Neural cell (in vitro differentiated cells): Measurements from ENCODE around the gene PMF1. TPM values are rescaled to one million over a fixed set of nuclear protein-coding genes. Genes with fewer than 3 reads are reported as not detected.

Experiments
- H2AFZ ChIP-seq: fragments of 200-600, 300-800 bp; sonication (generic), shearing (Covaris generic); 2 replicates; pipeline ENCODE4 v1.6.0; 2014; ENCODE audit warnings: low read depth, mild to moderate bottlenecking, antibody characterized with exemption, low read length, moderate library complexity
- H3F3A ChIP-seq: fragments of 200-600 bp; shearing (Covaris generic); 2 replicates; pipeline ENCODE4 v1.6.1; 2016; ENCODE audit warnings: mild to moderate bottlenecking, moderate library complexity, mixed read lengths, antibody characterized with exemption, low read length; ENCODE audit not compliant: insufficient read depth, poor library complexity, severe bottlenecking
- H3K27ac ChIP-seq: fragments of 200-600, 300-800 bp; sonication (generic), shearing (Covaris generic); 2 replicates; pipeline ENCODE4 v1.5.1; 2014; ENCODE audit warnings: mild to moderate bottlenecking, low read length, moderate library complexity
- H3K27me3 ChIP-seq: fragments of 300-800, 200-600 bp; sonication (generic), shearing (Covaris generic); 2 replicates; pipeline ENCODE4 v1.6.0; 2014; ENCODE audit warnings: mild to moderate bottlenecking, low read depth, low read length, moderate library complexity; ENCODE audit not compliant: insufficient read depth
- H3K36me3 ChIP-seq: fragments of 300-800, 200-600 bp; sonication (generic), shearing (Covaris generic); 2 replicates; pipeline ENCODE4 v1.5.1; 2014; ENCODE audit warnings: mild to moderate bottlenecking, antibody characterized with exemption, low read length, moderate library complexity; ENCODE audit not compliant: insufficient read depth
- H3K4me2 ChIP-seq: fragments of 300-800, 200-600 bp; sonication (generic), shearing (Covaris generic); 2 replicates; pipeline ENCODE4 v1.6.0; 2014; ENCODE audit warnings: mild to moderate bottlenecking, low read length
- H3K4me3 ChIP-seq: fragments of 300-800, 200-600 bp; sonication (generic), shearing (Covaris generic); 2 replicates; pipeline ENCODE4 v1.5.1; 2014; ENCODE audit warnings: mild to moderate bottlenecking, low read length, moderate library complexity
- H3K79me2 ChIP-seq: fragments of 200-600 bp; shearing (Covaris generic); replicated peaks from 2 replicates; pipeline ENCODE4 v1.6.0; 2014; ENCODE audit warnings: mild to moderate bottlenecking, low read length, moderate library complexity; ENCODE audit not compliant: insufficient read depth
- H3K9ac ChIP-seq: fragments of 300-800, 200-600 bp; sonication (generic), shearing (Covaris generic); 2 replicates; pipeline ENCODE4 v1.6.1; 2016; ENCODE audit warnings: mild to moderate bottlenecking, low read length, mixed read lengths
- H3K9me2 ChIP-seq: fragments of 200-600 bp; shearing (Covaris generic); 2 replicates; pipeline ENCODE4 v1.6.1; 2016; ENCODE audit warnings: mild to moderate bottlenecking, low read length, mixed read lengths; ENCODE audit not compliant: insufficient read depth
- H3K9me3 ChIP-seq: fragments of 200-600, 300-800 bp; sonication (generic), shearing (Covaris generic); 2 replicates; pipeline ENCODE4 v1.6.1; 2016; ENCODE audit warnings: mild to moderate bottlenecking, mixed run types, low read length, moderate library complexity, mixed read lengths
- H4K20me1 ChIP-seq: fragments of 200-600 bp; shearing (Covaris generic); 2 replicates; pipeline ENCODE4 v1.6.1; 2016; ENCODE audit warnings: mild to moderate bottlenecking, mixed run types; ENCODE audit not compliant: insufficient read depth
- EP300 ChIP-seq: fragments of 450-650 bp; conservative IDR thresholded peaks from 2 replicates; pipeline ENCODE4 v1.6.1; 2014; ENCODE audit warnings: antibody characterized with exemption, mild to moderate bottlenecking, moderate library complexity; ENCODE audit not compliant: poor library complexity, severe bottlenecking
- EZH2 ChIP-seq: fragments of 200-600, 300-800 bp; shearing (Covaris generic), sonication (generic); IDR thresholded peaks from 2 replicates; pipeline ENCODE4 v1.6.1; 2014; ENCODE audit warnings: antibody characterized with exemption, low read length, borderline replicate concordance, mild to moderate bottlenecking; ENCODE audit not compliant: insufficient read depth, poor library complexity, severe bottlenecking
- MXI1 ChIP-seq: fragments of 450-650 bp; conservative IDR thresholded peaks from 2 replicates; pipeline ENCODE4 v1.6.1; 2014; ENCODE audit warnings: antibody characterized with exemption, mild to moderate bottlenecking; ENCODE audit not compliant: poor library complexity, severe bottlenecking
- POLR2AphosphoS5 ChIP-seq: IDR thresholded peaks from 2 replicates; pipeline ENCODE4 v1.6.1; 2012
- RAD21 ChIP-seq: fragments of 450-650 bp; conservative IDR thresholded peaks from 2 replicates; pipeline ENCODE4 v1.6.1; 2014; ENCODE audit warnings: antibody characterized with exemption, mild to moderate bottlenecking, moderate library complexity
- SMC3 ChIP-seq: fragments of 450-650 bp; conservative IDR thresholded peaks from 2 replicates; pipeline ENCODE4 v1.6.1; 2014; ENCODE audit warnings: antibody characterized with exemption, mild to moderate bottlenecking, moderate library complexity; ENCODE audit not compliant: poor library complexity
- TAF1 ChIP-seq: IDR thresholded peaks from 2 replicates; pipeline ENCODE4 v1.6.1; 2012; ENCODE audit warnings: low read depth
- polyA plus RNA-seq: library from polyadenylated mRNA; depleted of rRNA; stranded (reverse); fragments of >200 nt; gene quantifications from 2 replicates; pipeline ENCODE4 v1.2.3, GENCODE V29; 2014
- TF ChIP-seq, protein P1 (sequence below): IDR thresholded peaks from 2 replicates; pipeline ENCODE4 v1.6.1; 2012; ENCODE audit warnings: borderline replicate concordance
- TF ChIP-seq, protein P2 (sequence below): fragments of 450-650 bp; IDR thresholded peaks from 2 replicates; pipeline ENCODE4 v1.5.1; 2014; ENCODE audit warnings: antibody characterized with exemption, mild to moderate bottlenecking, moderate library complexity; ENCODE audit not compliant: poor library complexity, severe bottlenecking

PMF1 gene
- polyA plus RNA-seq, 1 donor from 2014 or later, result 97.0 TPM

- Histone ChIP-seq H3K27ac (no peak overlapping the region), H3K9ac (no peak overlapping the region), H3K4me3 (peak overlapping the region; percentile 85), H3F3A (peaks cover 3% of the 10 kb centered on the region), H3K4me2 (no peak overlapping the region), H2AFZ (no peak overlapping the region), H3K36me3 (no peaks in the 10 kb centered on the region), H3K27me3 (no peaks in the 10 kb centered on the region), H4K20me1 (no peaks in the 10 kb centered on the region), H3K79me2 (peaks cover 38% of the 10 kb centered on the region), H3K9me3 (no peaks in the 10 kb centered on the region), H3K9me2 (no peaks in the 10 kb centered on the region)
- TF ChIP-seq, protein P1, sequence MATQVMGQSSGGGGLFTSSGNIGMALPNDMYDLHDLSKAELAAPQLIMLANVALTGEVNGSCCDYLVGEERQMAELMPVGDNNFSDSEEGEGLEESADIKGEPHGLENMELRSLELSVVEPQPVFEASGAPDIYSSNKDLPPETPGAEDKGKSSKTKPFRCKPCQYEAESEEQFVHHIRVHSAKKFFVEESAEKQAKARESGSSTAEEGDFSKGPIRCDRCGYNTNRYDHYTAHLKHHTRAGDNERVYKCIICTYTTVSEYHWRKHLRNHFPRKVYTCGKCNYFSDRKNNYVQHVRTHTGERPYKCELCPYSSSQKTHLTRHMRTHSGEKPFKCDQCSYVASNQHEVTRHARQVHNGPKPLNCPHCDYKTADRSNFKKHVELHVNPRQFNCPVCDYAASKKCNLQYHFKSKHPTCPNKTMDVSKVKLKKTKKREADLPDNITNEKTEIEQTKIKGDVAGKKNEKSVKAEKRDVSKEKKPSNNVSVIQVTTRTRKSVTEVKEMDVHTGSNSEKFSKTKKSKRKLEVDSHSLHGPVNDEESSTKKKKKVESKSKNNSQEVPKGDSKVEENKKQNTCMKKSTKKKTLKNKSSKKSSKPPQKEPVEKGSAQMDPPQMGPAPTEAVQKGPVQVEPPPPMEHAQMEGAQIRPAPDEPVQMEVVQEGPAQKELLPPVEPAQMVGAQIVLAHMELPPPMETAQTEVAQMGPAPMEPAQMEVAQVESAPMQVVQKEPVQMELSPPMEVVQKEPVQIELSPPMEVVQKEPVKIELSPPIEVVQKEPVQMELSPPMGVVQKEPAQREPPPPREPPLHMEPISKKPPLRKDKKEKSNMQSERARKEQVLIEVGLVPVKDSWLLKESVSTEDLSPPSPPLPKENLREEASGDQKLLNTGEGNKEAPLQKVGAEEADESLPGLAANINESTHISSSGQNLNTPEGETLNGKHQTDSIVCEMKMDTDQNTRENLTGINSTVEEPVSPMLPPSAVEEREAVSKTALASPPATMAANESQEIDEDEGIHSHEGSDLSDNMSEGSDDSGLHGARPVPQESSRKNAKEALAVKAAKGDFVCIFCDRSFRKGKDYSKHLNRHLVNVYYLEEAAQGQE, result no peak
- TF ChIP-seq SMC3 (no peak), POLR2AphosphoS5 (no peak)
- TF ChIP-seq, protein P2, sequence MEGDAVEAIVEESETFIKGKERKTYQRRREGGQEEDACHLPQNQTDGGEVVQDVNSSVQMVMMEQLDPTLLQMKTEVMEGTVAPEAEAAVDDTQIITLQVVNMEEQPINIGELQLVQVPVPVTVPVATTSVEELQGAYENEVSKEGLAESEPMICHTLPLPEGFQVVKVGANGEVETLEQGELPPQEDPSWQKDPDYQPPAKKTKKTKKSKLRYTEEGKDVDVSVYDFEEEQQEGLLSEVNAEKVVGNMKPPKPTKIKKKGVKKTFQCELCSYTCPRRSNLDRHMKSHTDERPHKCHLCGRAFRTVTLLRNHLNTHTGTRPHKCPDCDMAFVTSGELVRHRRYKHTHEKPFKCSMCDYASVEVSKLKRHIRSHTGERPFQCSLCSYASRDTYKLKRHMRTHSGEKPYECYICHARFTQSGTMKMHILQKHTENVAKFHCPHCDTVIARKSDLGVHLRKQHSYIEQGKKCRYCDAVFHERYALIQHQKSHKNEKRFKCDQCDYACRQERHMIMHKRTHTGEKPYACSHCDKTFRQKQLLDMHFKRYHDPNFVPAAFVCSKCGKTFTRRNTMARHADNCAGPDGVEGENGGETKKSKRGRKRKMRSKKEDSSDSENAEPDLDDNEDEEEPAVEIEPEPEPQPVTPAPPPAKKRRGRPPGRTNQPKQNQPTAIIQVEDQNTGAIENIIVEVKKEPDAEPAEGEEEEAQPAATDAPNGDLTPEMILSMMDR, result no peak
These were observed 17.0 kb upstream of the PMF1 start for GRCh38 chr1:156195853-156196252.

DNA sequence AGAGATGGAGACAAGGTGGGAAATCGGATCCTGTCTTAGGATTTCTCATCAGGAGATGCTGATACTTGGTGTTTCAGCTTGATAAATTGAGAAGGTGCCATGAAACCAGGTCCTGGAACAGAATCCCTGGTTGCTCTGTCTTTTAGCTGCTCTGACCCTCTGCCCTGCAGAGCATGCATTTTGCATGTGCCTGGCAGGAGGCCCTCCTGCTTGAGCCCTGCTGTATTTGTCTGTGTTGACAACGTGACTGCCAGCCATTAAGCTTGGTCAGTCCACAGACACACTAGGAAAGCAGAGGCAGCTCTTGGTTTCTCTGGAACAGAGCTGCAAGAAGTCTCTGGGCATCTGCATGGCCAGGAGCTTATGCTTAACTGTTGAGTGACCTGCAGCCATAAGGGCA, 16.4 kb upstream of the PMF1 start:
- no peaks in the 10 kb centered on the region for H3K9me3 ChIP-seq
- H3K9me2 ChIP-seq, result no peaks in the 10 kb centered on the region
- no peaks in the 10 kb centered on the region for H3K36me3 ChIP-seq
- H4K20me1 ChIP-seq, result no peaks in the 10 kb centered on the region
- no peak overlapping the region for H2AFZ ChIP-seq
- H3K79me2 ChIP-seq, result peaks cover 38% of the 10 kb centered on the region
- peak overlapping the region; percentile 13 for H3K4me3 ChIP-seq
- no peak overlapping the region for H3K27ac ChIP-seq
- no peak overlapping the region for H3K9ac ChIP-seq
- H3K27me3 ChIP-seq, result no peaks in the 10 kb centered on the region
- no peak overlapping the region for H3K4me2 ChIP-seq
- peaks cover 3% of the 10 kb centered on the region for H3F3A ChIP-seq
- TF ChIP-seq EP300 (no peak), MXI1 (no peak), EZH2 (no peak), RAD21 (no peak), SMC3 (no peak), TAF1 (no peak), POLR2AphosphoS5 (no peak)
- TF ChIP-seq, protein P1, result no peak
- TF ChIP-seq, protein P2, result no peak
